Tibial artery (tissue), 4 donors: ENCODE data around the gene TNFSF18.
"Not testable (repeated sequence)": the region's sequence is repeated elsewhere in the genome, so short reads cannot be mapped to it uniquely, and the experiment has no call there.

Source experiments
- DNase-seq, 2 donors: peaks; one replicate each; pipeline ENCODE4 v3.0.0-alpha.2; 2019
- H3K27ac ChIP-seq, 2 donors: fragments of 200-600 bp; sonication (generic) in 1 of 2; 1 replicate in 1 of 2; 2 replicates in 1 of 2; pipeline ENCODE4 v1.5.1; 2018 to 2019; ENCODE audit warnings: mild to moderate bottlenecking in 1 of 2
- H3K27me3 ChIP-seq, 2 donors: fragments of 200-600 bp; sonication (generic) in 1 of 2; one replicate each; pipeline versions ENCODE4 v1.5.1 to v1.6.0; 2016 to 2019
- H3K36me3 ChIP-seq, 3 donors: fragments of 200-600 bp; sonication (generic) in 2 of 3; one replicate each; pipeline ENCODE4 v1.5.1; 2016 to 2019; ENCODE audit warnings: mild to moderate bottlenecking in 2 of 3
- H3K4me1 ChIP-seq, 4 donors: fragments of 200-600 bp; sonication (generic) in 2 of 4; 1 replicate in 3 of 4; 2 replicates in 1 of 4; pipeline ENCODE4 v1.5.1; 2016 to 2019
- H3K4me3 ChIP-seq, 2 donors: fragments of 200-600 bp; sonication (generic) in 1 of 2; 1 replicate in 1 of 2; 2 replicates in 1 of 2; pipeline ENCODE4 v1.5.1; 2018 to 2019; ENCODE audit warnings: mild to moderate bottlenecking in 2 of 2
- H3K9me3 ChIP-seq, 3 donors: fragments of 200-600 bp; sonication (generic) in 1 of 3; one replicate each; pipeline ENCODE4 v1.5.1; 2016 to 2019
- intact Hi-C: fragments of 100-400 bp; cut with DNase I; formaldehyde crosslinking; loops from one replicate; pipeline ENCODE4 v1.15.0; 2023; ENCODE audit warnings: low total_unique reads
- TF ChIP-seq, protein P1 (sequence below), 2 experiments: fragments of 200-600 bp in 1 of 2; fragments of 450-650 bp in 1 of 2; IDR thresholded peaks; one replicate each; pipeline ENCODE4 v1.5.1; 2017 to 2019; ENCODE audit warnings: antibody characterized with exemption in 2 of 2, mild to moderate bottlenecking in 1 of 2, moderate library complexity in 1 of 2

TNFSF18 gene

GRCh38 chr1:173093691-173094445 is 43.1 kb upstream of the TNFSF18 start:
- no peaks in the 10 kb centered on the region for H3K4me1 ChIP-seq
- no peaks in the 10 kb centered on the region for H3K9me3 ChIP-seq
- DNase-seq, result no peak
- H3K27me3 ChIP-seq, result no peaks in the 10 kb centered on the region
- no peaks in the 10 kb centered on the region for H3K36me3 ChIP-seq
- TF ChIP-seq, protein P1, sequence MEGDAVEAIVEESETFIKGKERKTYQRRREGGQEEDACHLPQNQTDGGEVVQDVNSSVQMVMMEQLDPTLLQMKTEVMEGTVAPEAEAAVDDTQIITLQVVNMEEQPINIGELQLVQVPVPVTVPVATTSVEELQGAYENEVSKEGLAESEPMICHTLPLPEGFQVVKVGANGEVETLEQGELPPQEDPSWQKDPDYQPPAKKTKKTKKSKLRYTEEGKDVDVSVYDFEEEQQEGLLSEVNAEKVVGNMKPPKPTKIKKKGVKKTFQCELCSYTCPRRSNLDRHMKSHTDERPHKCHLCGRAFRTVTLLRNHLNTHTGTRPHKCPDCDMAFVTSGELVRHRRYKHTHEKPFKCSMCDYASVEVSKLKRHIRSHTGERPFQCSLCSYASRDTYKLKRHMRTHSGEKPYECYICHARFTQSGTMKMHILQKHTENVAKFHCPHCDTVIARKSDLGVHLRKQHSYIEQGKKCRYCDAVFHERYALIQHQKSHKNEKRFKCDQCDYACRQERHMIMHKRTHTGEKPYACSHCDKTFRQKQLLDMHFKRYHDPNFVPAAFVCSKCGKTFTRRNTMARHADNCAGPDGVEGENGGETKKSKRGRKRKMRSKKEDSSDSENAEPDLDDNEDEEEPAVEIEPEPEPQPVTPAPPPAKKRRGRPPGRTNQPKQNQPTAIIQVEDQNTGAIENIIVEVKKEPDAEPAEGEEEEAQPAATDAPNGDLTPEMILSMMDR (IDR thresholded peaks at IDR 0.05), result no peak
- H3K4me3 ChIP-seq, result no peak overlapping the region
- intact Hi-C loops, result no loop called here
- H3K27ac ChIP-seq, result no peak overlapping the region

DNA sequence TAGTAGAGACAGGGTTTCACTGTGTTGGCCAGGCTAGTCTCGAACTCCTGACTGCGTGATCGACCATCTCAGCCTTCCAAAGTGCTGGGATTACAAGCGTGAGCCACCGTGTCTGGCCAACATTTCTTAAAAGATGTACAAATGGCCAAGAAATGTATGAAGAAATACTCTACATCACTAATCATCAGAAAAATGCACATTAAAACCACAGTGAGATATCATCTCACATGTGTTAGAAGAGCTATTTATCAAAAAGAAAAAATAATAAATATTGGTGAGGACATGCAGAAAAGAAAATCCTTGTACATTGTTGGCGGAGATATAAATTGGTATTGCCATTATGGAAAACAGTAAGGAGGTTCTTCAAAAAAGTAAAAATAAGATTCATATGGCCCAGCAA is 33.6 kb upstream of the TNFSF18 start:
- H3K9me3 ChIP-seq, result no peaks in the 10 kb centered on the region
- no peak overlapping the region for H3K27ac ChIP-seq
- intact Hi-C loops, result no loop called here
- no peaks in the 10 kb centered on the region for H3K36me3 ChIP-seq
- TF ChIP-seq, protein P1 (IDR thresholded peaks at IDR 0.05), result no peak
- no peak overlapping the region for H3K4me3 ChIP-seq
- no peaks in the 10 kb centered on the region for H3K4me1 ChIP-seq
- H3K27me3 ChIP-seq, result no peaks in the 10 kb centered on the region
- no peak for DNase-seq

DNA sequence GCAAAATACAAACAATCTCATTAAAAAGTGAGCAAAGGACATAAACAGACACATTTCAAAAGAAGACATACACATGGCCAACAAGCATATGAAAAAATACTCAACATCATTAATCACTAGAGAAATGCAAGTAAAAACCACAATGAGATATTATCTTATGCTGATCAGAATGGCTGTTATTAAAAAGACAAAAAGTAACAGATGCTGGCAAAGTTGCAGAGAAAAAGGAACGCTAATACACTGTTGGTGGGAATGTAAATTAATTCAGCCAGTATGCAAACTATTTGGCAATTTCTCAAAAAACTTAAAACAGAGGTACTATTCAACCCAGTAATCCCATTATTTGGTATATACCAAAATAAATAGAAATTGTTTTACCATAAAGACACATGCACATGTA is 32.2 kb upstream of the TNFSF18 start:
- Histone ChIP-seq H3K27me3 (no peaks in the 10 kb centered on the region), H3K36me3 (no peaks in the 10 kb centered on the region), H3K9me3 (no peaks in the 10 kb centered on the region), H3K4me1 (no peaks in the 10 kb centered on the region), H3K27ac (no peak overlapping the region), H3K4me3 (no peak overlapping the region)
- TF ChIP-seq, protein P1 (IDR thresholded peaks at IDR 0.05), result no peak
- no peak for DNase-seq
- intact Hi-C loops, result no loop called here

GRCh38 chr1:173074217-173074616 is 23.5 kb upstream of the TNFSF18 start:
- peaks cover 3 to 12% (median 5%) of the 10 kb centered on the region in 3 donors for H3K9me3 ChIP-seq
- H3K4me1 ChIP-seq, H3K27ac ChIP-seq, DNase-seq, intact Hi-C loops, H3K4me3 ChIP-seq, H3K27me3 ChIP-seq, H3K36me3 ChIP-seq: not testable (repeated sequence)

- no peak overlapping the region for H3K27ac ChIP-seq
- no peaks in the 10 kb centered on the region for H3K36me3 ChIP-seq
- DNase-seq, result no peak
- H3K27me3 ChIP-seq, result no peaks in the 10 kb centered on the region
- H3K4me3 ChIP-seq, result no peak overlapping the region
- no peaks in the 10 kb centered on the region for H3K4me1 ChIP-seq
- H3K9me3 ChIP-seq, result no peaks in the 10 kb centered on the region
- intact Hi-C loops, result no loop called here
- TF ChIP-seq, protein P1 (IDR thresholded peaks at IDR 0.05), result no peak
Observed at GRCh38 chr1:173064011-173064410, 13.3 kb upstream of the TNFSF18 start.

DNA sequence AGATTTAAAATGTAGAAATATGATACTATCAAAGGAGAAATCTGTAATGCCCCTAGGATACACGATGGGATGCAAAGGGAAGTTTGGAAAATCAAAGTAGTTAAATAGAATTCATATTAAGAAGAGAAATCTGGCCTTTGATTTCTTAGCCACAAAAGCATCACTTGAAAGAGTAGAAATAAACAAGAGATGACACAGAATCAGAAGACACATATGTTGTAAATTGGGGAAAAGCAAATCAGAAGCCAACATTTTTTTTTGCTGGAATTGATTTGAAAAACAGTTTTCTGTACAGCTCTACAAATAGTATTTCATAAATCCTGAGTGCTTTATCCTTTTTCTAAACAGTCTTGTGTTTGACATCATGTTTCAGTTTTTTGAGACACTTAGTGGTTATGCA is 12.4 kb upstream of the TNFSF18 start:
- TF ChIP-seq, protein P1 (IDR thresholded peaks at IDR 0.05), result no peak
- H3K36me3 ChIP-seq, result no peaks in the 10 kb centered on the region
- no peaks in the 10 kb centered on the region for H3K4me1 ChIP-seq
- no peak overlapping the region for H3K4me3 ChIP-seq
- H3K27ac ChIP-seq, result no peak overlapping the region
- no peaks in the 10 kb centered on the region for H3K27me3 ChIP-seq
- DNase-seq, result no peak
- intact Hi-C loops, result no loop called here
- H3K9me3 ChIP-seq, result no peaks in the 10 kb centered on the region
